HEK293 (cell line): ENCODE results near the gene PKP4.

ENCODE experiments used
- CTCF ChIA-PET: fragments of 350-600 bp; formaldehyde crosslinking; extraction: SDS; loops from one replicate; lab custom pipeline; 2021; ENCODE audit warnings: antibody characterized with exemption; lab: Yijun Ruan, JAX
- POLR2A ChIA-PET: fragments of 300-600 bp; formaldehyde crosslinking; extraction: SDS; loops from one replicate; lab custom pipeline; 2020; ENCODE audit warnings: antibody characterized with exemption, inconsistent platforms; lab: Yijun Ruan, JAX
- H3K27ac ChIP-seq: fragments of 200-500 bp; sonication (Bioruptor generic); 2 replicates; pipeline ENCODE4 v1.5.1; 2014; ENCODE audit warnings: low read depth, low read length, control low read depth, inconsistent platforms; ENCODE audit errors: extremely low read depth
- H3K36me3 ChIP-seq, 2 experiments: fragments of 200-500 bp in 1 of 2; sonication (Bioruptor generic) in 1 of 2; 1 replicate in 1 of 2; 2 replicates in 1 of 2; pipeline ENCODE4 v1.5.1; 2014 to 2017; ENCODE audit warnings: inconsistent platforms in 2 of 2, low read length in 2 of 2; ENCODE audit not compliant: control insufficient read depth in 2 of 2, insufficient read depth in 1 of 2
- H3K4me1 ChIP-seq: fragments of 200-500 bp; sonication (Bioruptor generic); 2 replicates; pipeline ENCODE4 v1.5.1; 2014; ENCODE audit warnings: mild to moderate bottlenecking, low read length, inconsistent platforms; ENCODE audit not compliant: control insufficient read depth, insufficient read depth
- H3K4me3 ChIP-seq: 2 replicates; pipeline ENCODE4 v1.5.1; 2011; ENCODE audit warnings: low read depth, mild to moderate bottlenecking, control low read depth, low read length, moderate library complexity
- H3K9me3 ChIP-seq: fragments of 200-500 bp; sonication (Bioruptor generic); 2 replicates; pipeline ENCODE4 v1.5.1; 2014; ENCODE audit warnings: low read depth, low read length, inconsistent platforms; ENCODE audit not compliant: control insufficient read depth, insufficient read depth
- AEBP2 ChIP-seq: fragments of 450-650 bp; formaldehyde crosslinking; IDR thresholded peaks from 2 replicates; pipeline ENCODE4 v1.5.1; 2016; ENCODE audit warnings: missing biosample characterization, missing genetic modification characterization, borderline replicate concordance
- GLIS1 ChIP-seq: fragments of 450-650 bp; formaldehyde crosslinking; IDR thresholded peaks from 2 replicates; pipeline ENCODE4 v1.5.1; 2016; ENCODE audit warnings: missing biosample characterization, missing genetic modification characterization
- HOXA7 ChIP-seq: sonication (generic); formaldehyde crosslinking; IDR thresholded peaks from 2 replicates; pipeline ENCODE4 v1.8.1; 2022; ENCODE audit warnings: missing genetic modification reagents, borderline replicate concordance
- IKZF3 ChIP-seq: fragments of 450-650 bp; IDR thresholded peaks from 2 replicates; pipeline ENCODE4 v1.5.0; 2018; ENCODE audit warnings: missing biosample characterization, mild to moderate bottlenecking, missing genetic modification characterization, moderate library complexity
- SCRT1 ChIP-seq: fragments of 450-650 bp; formaldehyde crosslinking; IDR thresholded peaks from 2 replicates; pipeline ENCODE4 v1.5.1; 2016; ENCODE audit warnings: missing biosample characterization, missing genetic modification characterization, borderline replicate concordance
- SP2 ChIP-seq: fragments of 450-650 bp; formaldehyde crosslinking; IDR thresholded peaks from 2 replicates; pipeline ENCODE4 v1.5.1; 2016; ENCODE audit warnings: missing biosample characterization, missing genetic modification characterization
- ZBTB20 ChIP-seq: fragments of 450-650 bp; formaldehyde crosslinking; IDR thresholded peaks from 2 replicates; pipeline ENCODE4 v1.5.1; 2016; ENCODE audit warnings: missing biosample characterization, missing genetic modification characterization
- ZBTB26 ChIP-seq: fragments of 450-650 bp; formaldehyde crosslinking; optimal IDR thresholded peaks from 2 replicates; pipeline ENCODE3; 2016; ENCODE audit warnings: missing biosample characterization, mild to moderate bottlenecking, missing genetic modification characterization
- ZNF138 ChIP-seq: fragments of 450-650 bp; formaldehyde crosslinking; IDR thresholded peaks from 2 replicates; pipeline ENCODE4 v1.5.1; 2016; ENCODE audit warnings: missing biosample characterization, missing genetic modification characterization, borderline replicate concordance
- ZNF140 ChIP-seq: fragments of 450-650 bp; formaldehyde crosslinking; IDR thresholded peaks from 2 replicates; pipeline ENCODE4 v1.5.1; 2016; ENCODE audit warnings: missing biosample characterization, missing genetic modification characterization
- ZNF146 ChIP-seq: fragments of 450-650 bp; formaldehyde crosslinking; IDR thresholded peaks from 2 replicates; pipeline ENCODE4 v1.5.1; 2016; ENCODE audit warnings: missing biosample characterization, missing genetic modification characterization
- ZNF148 ChIP-seq: fragments of 450-650 bp; formaldehyde crosslinking; IDR thresholded peaks from 2 replicates; pipeline ENCODE4 v1.5.0; 2017; ENCODE audit warnings: missing biosample characterization, missing genetic modification characterization, borderline replicate concordance
- ZNF157 ChIP-seq: fragments of 450-650 bp; formaldehyde crosslinking; IDR thresholded peaks from 2 replicates; pipeline ENCODE4 v1.5.1; 2016; ENCODE audit warnings: missing biosample characterization, missing genetic modification characterization
- ZNF214 ChIP-seq: fragments of 450-650 bp; formaldehyde crosslinking; IDR thresholded peaks from 2 replicates; pipeline ENCODE4 v1.5.1; 2017; ENCODE audit warnings: missing biosample characterization, mild to moderate bottlenecking, missing genetic modification characterization, borderline replicate concordance
- ZNF280C ChIP-seq: fragments of 450-650 bp; formaldehyde crosslinking; IDR thresholded peaks from 2 replicates; pipeline ENCODE4 v1.5.1; 2016; ENCODE audit warnings: missing biosample characterization, missing genetic modification characterization
- ZNF416 ChIP-seq: fragments of 450-650 bp; formaldehyde crosslinking; IDR thresholded peaks from 2 replicates; pipeline ENCODE4 v1.5.1; 2016; ENCODE audit warnings: missing biosample characterization, missing genetic modification characterization
- ZNF501 ChIP-seq: fragments of 450-650 bp; formaldehyde crosslinking; IDR thresholded peaks from 2 replicates; pipeline ENCODE4 v1.5.1; 2016; ENCODE audit warnings: missing biosample characterization, missing genetic modification characterization
- ZNF549 ChIP-seq: fragments of 450-650 bp; IDR thresholded peaks from 2 replicates; pipeline ENCODE4 v1.5.1; 2018; ENCODE audit warnings: missing biosample characterization, missing genetic modification characterization, mild to moderate bottlenecking, inconsistent platforms, moderate library complexity
- ZNF585B ChIP-seq: fragments of 450-650 bp; formaldehyde crosslinking; IDR thresholded peaks from 2 replicates; pipeline ENCODE4 v1.5.1; 2016; ENCODE audit warnings: missing biosample characterization, missing genetic modification characterization
- ZNF596 ChIP-seq: fragments of 450-650 bp; IDR thresholded peaks from 2 replicates; pipeline ENCODE4 v1.5.0; 2018; ENCODE audit warnings: missing biosample characterization, mild to moderate bottlenecking, missing genetic modification characterization, moderate library complexity
- ZNF624 ChIP-seq: fragments of 450-650 bp; formaldehyde crosslinking; IDR thresholded peaks from 2 replicates; pipeline ENCODE4 v1.5.1; 2017; ENCODE audit warnings: missing biosample characterization, missing genetic modification characterization
- ZNF677 ChIP-seq: fragments of 450-650 bp; IDR thresholded peaks from 2 replicates; pipeline ENCODE4 v1.5.0; 2018; ENCODE audit warnings: missing biosample characterization, mild to moderate bottlenecking, missing genetic modification characterization, moderate library complexity
- ZNF701 ChIP-seq: fragments of 450-650 bp; formaldehyde crosslinking; IDR thresholded peaks from 2 replicates; pipeline ENCODE4 v1.5.1; 2016; ENCODE audit warnings: missing biosample characterization, missing genetic modification characterization
- ZNF785 ChIP-seq: fragments of 450-650 bp; formaldehyde crosslinking; IDR thresholded peaks from 2 replicates; pipeline ENCODE4 v1.5.1; 2016; ENCODE audit warnings: missing biosample characterization, missing genetic modification characterization
- ZSCAN16 ChIP-seq: fragments of 450-650 bp; formaldehyde crosslinking; IDR thresholded peaks from 2 replicates; pipeline ENCODE4 v1.5.1; 2016; ENCODE audit warnings: missing biosample characterization, missing genetic modification characterization
- ZXDB ChIP-seq: fragments of 450-650 bp; formaldehyde crosslinking; IDR thresholded peaks from 2 replicates; pipeline ENCODE4 v1.5.1; 2016; ENCODE audit warnings: missing biosample characterization, missing genetic modification characterization

The PKP4 gene

GRCh38 chr2:158722266-158723105, 265.7 kb downstream of the PKP4 start:
- TF ChIP-seq ZNF138 (tag by site-specific recombination) (no peak), GLIS1 (tag by site-specific recombination) (no peak), ZNF624 (tag by site-specific recombination) (no peak), ZBTB26 (no peak), IKZF3 (tag by site-specific recombination) (no peak), ZXDB (tag by site-specific recombination) (no peak), ZNF701 (tag by site-specific recombination) (no peak), ZNF140 (tag by site-specific recombination) (no peak), ZNF280C (no peak), ZNF549 (no peak), SCRT1 (tag by site-specific recombination) (no peak), AEBP2 (tag by site-specific recombination) (no peak)
- no peak overlapping the region for H3K4me3 ChIP-seq
- H3K4me1 ChIP-seq: no peaks in the 10 kb centered on the region
- H3K27ac ChIP-seq: no peak overlapping the region
- H3K36me3 ChIP-seq: no peaks in the 10 kb centered on the region
- no peaks in the 10 kb centered on the region for H3K9me3 ChIP-seq
- POLR2A ChIA-PET: no interaction called here
- CTCF ChIA-PET: interaction anchor here (0.6 to 3.4 kb wide), 6 partner anchors 9 to 1420 kb away, joined by 3 to 19 read pairs (median 4); no protein-coding TSS in a partner anchor

GRCh38 chr2:158723181-158723838, 266.6 kb downstream of the PKP4 start:
- CTCF ChIA-PET: interaction anchor here (0.6 to 3.4 kb wide), 9 partner anchors 10 to 124 kb away, joined by 3 to 19 read pairs (median 10); no protein-coding TSS in a partner anchor
- H3K4me3 ChIP-seq: no peak overlapping the region
- no peaks in the 10 kb centered on the region for H3K4me1 ChIP-seq
- POLR2A ChIA-PET: no interaction called here
- no peaks in the 10 kb centered on the region for H3K9me3 ChIP-seq
- H3K27ac ChIP-seq: no peak overlapping the region
- H3K36me3 ChIP-seq: no peaks in the 10 kb centered on the region
- TF ChIP-seq ZNF585B (tag by site-specific recombination) (no peak), ZNF501 (no peak), HOXA7 (CRISPR knock-in tag) (no peak), ZNF148 (tag by site-specific recombination) (no peak), ZNF596 (tag by site-specific recombination) (no peak), ZNF146 (tag by site-specific recombination) (no peak), ZNF140 (tag by site-specific recombination) (no peak), ZNF214 (tag by site-specific recombination) (no peak), ZNF785 (tag by site-specific recombination) (no peak), SP2 (no peak), ZNF677 (tag by site-specific recombination) (no peak), ZNF157 (no peak), ZNF416 (tag by site-specific recombination) (no peak), ZNF624 (tag by site-specific recombination) (no peak), ZBTB20 (tag by site-specific recombination) (no peak), ZSCAN16 (tag by site-specific recombination) (no peak)
